B cell (primary cell): ENCODE data around the gene TNFRSF1A. TPM values are rescaled to one million over a fixed set of nuclear protein-coding genes. Genes with fewer than 3 reads are reported as not detected.

Experiments
- ATAC-seq: fragments of 200-7000 bp; cut with Tn5 transposase; one replicate; pipeline ENCODE4 v1.10.0; 2021; ENCODE audit warnings: low read depth, mild to moderate bottlenecking, moderate number of reproducible peaks, moderate library complexity
- CTCF ChIA-PET: fragments of 350-600 bp; sonication (Branson Sonifier 250); formaldehyde crosslinking; loops from one replicate; lab custom pipeline; 2021; ENCODE audit warnings: antibody characterized with exemption, inconsistent platforms; lab: Charles Lee
- POLR2A ChIA-PET: fragments of 350-600 bp; sonication (Branson Sonifier 250); formaldehyde crosslinking; loops from one replicate; lab custom pipeline; 2021; ENCODE audit warnings: antibody characterized with exemption; lab: Charles Lee
- DNase-seq: peaks from one replicate; pipeline ENCODE4 v3.0.0; 2013
- H2AFZ ChIP-seq: 2 replicates; pipeline ENCODE4 v1.6.1; 2012; ENCODE audit warnings: mild to moderate bottlenecking, low read depth, low read length; ENCODE audit not compliant: insufficient read depth, poor library complexity, severe bottlenecking
- H3K27ac ChIP-seq, 2 donors: 1 replicate in 1 of 2; 2 replicates in 1 of 2; pipeline ENCODE4 v1.5.1; 2012 to 2013; ENCODE audit warnings: low read length in 2 of 2, mild to moderate bottlenecking in 2 of 2, moderate library complexity in 1 of 2
- H3K27me3 ChIP-seq, 4 experiments: fragments of 200-600 bp in 1 of 4; sonication (generic) in 1 of 4; replicated peaks in 1 of 4; 1 replicate in 2 of 4; 2 replicates in 2 of 4; pipeline versions ENCODE4 v1.6.1 to v1.7.0; 2013 to 2016; ENCODE audit warnings: low read length in 3 of 4, mild to moderate bottlenecking in 2 of 4, mixed read lengths in 1 of 4, moderate library complexity in 1 of 4; ENCODE audit not compliant: insufficient read depth in 4 of 4, control insufficient read depth in 3 of 4; ENCODE audit errors: control extremely low read depth in 1 of 4
- H3K36me3 ChIP-seq, 2 experiments: replicated peaks in 1 of 2; 1 replicate in 1 of 2; 2 replicates in 1 of 2; pipeline versions ENCODE4 v1.6.1 to v1.7.1; 2013; ENCODE audit warnings: low read length in 1 of 2; ENCODE audit not compliant: insufficient read depth in 2 of 2, control insufficient read depth in 1 of 2; ENCODE audit errors: control extremely low read depth in 1 of 2, extremely low read depth in 1 of 2
- H3K4me1 ChIP-seq, 2 donors: fragments of 200-600 bp in 1 of 2; sonication (generic) in 1 of 2; 1 replicate in 1 of 2; 2 replicates in 1 of 2; pipeline versions ENCODE4 v1.5.1 to v1.6.1; 2013 to 2017; ENCODE audit warnings: low read length in 2 of 2; ENCODE audit not compliant: control insufficient read depth in 2 of 2, insufficient read depth in 2 of 2
- H3K4me2 ChIP-seq: replicated peaks from 2 replicates; pipeline ENCODE3; 2012; ENCODE audit warnings: mild to moderate bottlenecking, low read depth, low read length; ENCODE audit not compliant: poor library complexity, severe bottlenecking
- H3K4me3 ChIP-seq, 5 experiments: fragments of 200-600 bp in 1 of 5; sonication (generic) in 1 of 5; 1 replicate in 3 of 5; 2 replicates in 2 of 5; pipeline versions ENCODE4 v1.5.1 to v1.7.0; 2011 to 2016; ENCODE audit warnings: low read length in 4 of 5, mild to moderate bottlenecking in 4 of 5, low read depth in 2 of 5, control low read depth in 1 of 5, moderate library complexity in 1 of 5; ENCODE audit not compliant: insufficient read depth in 1 of 5; ENCODE audit errors: control extremely low read depth in 1 of 5, extremely low read depth in 1 of 5
- H3K79me2 ChIP-seq: fragments of 200-600 bp; sonication (generic); one replicate; pipeline ENCODE4 v1.6.0; 2016; ENCODE audit warnings: low read length; ENCODE audit not compliant: control insufficient read depth, insufficient read depth
- H3K9ac ChIP-seq: fragments of 200-600 bp; sonication (generic); 2 replicates; pipeline ENCODE4 v1.6.1; 2017; ENCODE audit warnings: mild to moderate bottlenecking, low read length, moderate library complexity
- H3K9me3 ChIP-seq, 3 donors: one replicate each; pipeline versions ENCODE4 v1.6.1 to v1.7.1; 2013; ENCODE audit warnings: low read length in 2 of 3; ENCODE audit not compliant: control insufficient read depth in 2 of 3, insufficient read depth in 1 of 3; ENCODE audit errors: control extremely low read depth in 1 of 3
- H4K20me1 ChIP-seq: 2 replicates; pipeline ENCODE4 v1.6.0; 2012; ENCODE audit warnings: mild to moderate bottlenecking, low read length; ENCODE audit not compliant: insufficient read depth, control insufficient read depth, poor library complexity, severe bottlenecking
- H3K27ac Mint-ChIP-seq: one replicate; pipeline ENCODE4 v1.8.0; 2021; ENCODE audit warnings: mixed read lengths
- H3K27me3 Mint-ChIP-seq: one replicate; pipeline ENCODE4 v1.8.0; 2021; ENCODE audit warnings: mixed read lengths
- H3K4me1 Mint-ChIP-seq: one replicate; pipeline ENCODE4 v1.8.0; 2021; ENCODE audit warnings: mixed read lengths
- H3K4me3 Mint-ChIP-seq: one replicate; pipeline ENCODE4 v1.8.0; 2021; ENCODE audit warnings: mixed read lengths
- H3K9me3 Mint-ChIP-seq: one replicate; pipeline ENCODE4 v1.8.0; 2022; ENCODE audit warnings: mixed read lengths; ENCODE audit not compliant: insufficient read depth
- EZH2 ChIP-seq: IDR thresholded peaks from 2 replicates; pipeline ENCODE4 v1.6.1; 2012; ENCODE audit warnings: borderline replicate concordance, low read depth, mild to moderate bottlenecking, moderate library complexity, low read length; ENCODE audit not compliant: insufficient read depth, poor library complexity, severe bottlenecking
- WGBS: methylation state at CpG from one replicate; pipeline ENCODE4 v1.1.5; 2013; ENCODE audit warnings: missing lambda C conversion rate; ENCODE audit not compliant: insufficient coverage; 5-methylcytosine and 5-hydroxymethylcytosine counted together
- intact Hi-C: fragments of 100-400 bp; cut with micrococcal nuclease; formaldehyde crosslinking; loops from one replicate; pipeline ENCODE4 v1.10.0; 2022
- polyA plus RNA-seq: library from polyadenylated mRNA; depleted of rRNA; stranded (reverse); fragments of >200 nt; gene quantifications from 2 replicates; pipeline ENCODE4 v1.2.3, GENCODE V29; 2012
- total RNA-seq, 2 donors: library from RNA; stranded (reverse); fragments of 120-200 nt in 1 of 2; gene quantifications; 1 replicate in 1 of 2; 2 replicates in 1 of 2; pipeline versions ENCODE4 v1.2.3 to v1.2.4, GENCODE V29; 2013 to 2022
- TF ChIP-seq, protein P1 (sequence below): fragments of 200-600 bp; IDR thresholded peaks from one replicate; pipeline ENCODE4 v1.8.0; 2022; ENCODE audit warnings: antibody characterized with exemption, mild to moderate bottlenecking

Gene TNFRSF1A
- total and polyA plus RNA-seq, 2 donors (not counting 1 experiment from before 2014, with no cell fraction given): 0.59 to 1.6 TPM

DNA sequence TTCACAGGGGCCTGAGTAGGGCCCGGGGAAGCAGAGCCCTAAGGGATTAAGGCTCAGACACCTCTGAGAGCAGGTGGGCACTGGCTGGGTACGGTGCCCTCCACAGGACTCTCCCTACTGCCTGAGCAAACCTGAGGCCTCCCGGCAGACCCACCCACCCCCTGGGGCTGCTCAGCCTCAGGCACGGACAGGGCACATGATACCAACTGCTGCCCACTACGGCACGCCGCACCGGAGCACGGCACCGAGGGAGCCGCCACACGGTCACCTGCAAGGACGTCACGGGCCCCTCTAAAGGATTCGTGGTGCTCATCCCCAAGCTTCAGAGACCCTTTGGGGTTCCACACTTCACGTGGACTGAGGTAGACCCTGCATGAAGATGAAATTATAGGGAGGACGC lies 49.1 kb upstream of the TNFRSF1A start:
- 93% methylated on average over 14 of the region's 17 CpGs for WGBS
- Histone ChIP-seq H3K9ac (no peak overlapping the region), H2AFZ (no peak overlapping the region), H3K27ac (no peak overlapping the region), H3K4me1 (no peaks in the 10 kb centered on the region), H3K4me2 (no peak overlapping the region), H3K36me3 (no peaks in the 10 kb centered on the region), H3K79me2 (no peaks in the 10 kb centered on the region), H4K20me1 (no peaks in the 10 kb centered on the region), H3K4me3 (no peak overlapping the region), H3K27me3 (peaks cover 0 to 14% (median 0%) of the 10 kb centered on the region in 4 experiments), H3K9me3 (peaks cover 0 to 1% (median 0%) of the 10 kb centered on the region in 3 donors)
- Mint-ChIP-seq H3K4me1 (no peaks in the 10 kb centered on the region), H3K27me3 (peaks cover 34% of the 10 kb centered on the region), H3K9me3 (no peaks in the 10 kb centered on the region), H3K27ac (no peak overlapping the region), H3K4me3 (no peak overlapping the region)
- ChIA-PET POLR2A (no interaction called here), CTCF (no interaction called here)
- intact Hi-C loops: no loop called here
- TF ChIP-seq, protein P1, sequence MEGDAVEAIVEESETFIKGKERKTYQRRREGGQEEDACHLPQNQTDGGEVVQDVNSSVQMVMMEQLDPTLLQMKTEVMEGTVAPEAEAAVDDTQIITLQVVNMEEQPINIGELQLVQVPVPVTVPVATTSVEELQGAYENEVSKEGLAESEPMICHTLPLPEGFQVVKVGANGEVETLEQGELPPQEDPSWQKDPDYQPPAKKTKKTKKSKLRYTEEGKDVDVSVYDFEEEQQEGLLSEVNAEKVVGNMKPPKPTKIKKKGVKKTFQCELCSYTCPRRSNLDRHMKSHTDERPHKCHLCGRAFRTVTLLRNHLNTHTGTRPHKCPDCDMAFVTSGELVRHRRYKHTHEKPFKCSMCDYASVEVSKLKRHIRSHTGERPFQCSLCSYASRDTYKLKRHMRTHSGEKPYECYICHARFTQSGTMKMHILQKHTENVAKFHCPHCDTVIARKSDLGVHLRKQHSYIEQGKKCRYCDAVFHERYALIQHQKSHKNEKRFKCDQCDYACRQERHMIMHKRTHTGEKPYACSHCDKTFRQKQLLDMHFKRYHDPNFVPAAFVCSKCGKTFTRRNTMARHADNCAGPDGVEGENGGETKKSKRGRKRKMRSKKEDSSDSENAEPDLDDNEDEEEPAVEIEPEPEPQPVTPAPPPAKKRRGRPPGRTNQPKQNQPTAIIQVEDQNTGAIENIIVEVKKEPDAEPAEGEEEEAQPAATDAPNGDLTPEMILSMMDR: no peak
- TF ChIP-seq EZH2: no peak
- ATAC-seq: no peak
- DNase-seq: no peak

DNA sequence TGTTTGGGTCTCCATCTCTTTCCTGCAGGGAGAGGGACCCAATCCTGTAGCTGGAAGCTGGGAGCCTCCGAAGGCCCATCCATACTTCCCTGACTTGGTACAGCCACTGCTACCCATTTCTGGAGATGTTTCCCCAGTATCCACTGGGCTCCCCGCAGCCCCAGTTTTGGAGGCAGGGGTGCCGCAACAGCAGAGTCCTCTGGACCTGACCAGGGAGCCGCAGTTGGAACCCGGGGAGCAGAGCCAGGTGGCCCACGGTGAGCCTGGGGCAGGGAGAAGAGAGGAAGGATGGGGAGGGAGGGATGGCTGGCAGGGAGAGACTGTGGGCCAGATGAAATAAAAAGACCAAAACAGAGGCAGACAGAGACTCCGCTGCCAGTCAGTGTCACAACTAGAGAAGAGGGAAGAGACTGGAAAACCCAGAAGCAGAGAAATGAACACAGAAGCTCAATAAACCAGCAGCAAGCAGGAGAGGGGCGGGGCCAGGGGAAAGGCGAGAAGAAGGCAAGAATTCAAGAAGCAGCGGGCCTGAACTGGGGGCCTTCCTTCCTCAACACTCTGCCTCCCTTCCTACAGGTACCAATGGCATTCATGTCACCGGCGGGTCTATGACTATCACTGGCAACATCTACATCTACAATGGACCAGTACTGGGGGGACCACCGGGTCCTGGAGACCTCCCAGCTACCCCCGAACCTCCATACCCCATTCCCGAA lies 48.4 kb upstream of the TNFRSF1A start:
- TF ChIP-seq EZH2: no peak
- TF ChIP-seq, protein P1: no peak
- Histone ChIP-seq H3K4me2 (no peak overlapping the region), H4K20me1 (no peaks in the 10 kb centered on the region), H3K9ac (no peak overlapping the region), H3K27me3 (peaks cover 0 to 11% (median 0%) of the 10 kb centered on the region in 4 experiments), H3K79me2 (no peaks in the 10 kb centered on the region), H3K27ac (no peak overlapping the region), H3K4me1 (no peaks in the 10 kb centered on the region), H2AFZ (no peak overlapping the region), H3K9me3 (peaks cover 0 to 1% (median 0%) of the 10 kb centered on the region in 3 donors), H3K4me3 (no peak overlapping the region), H3K36me3 (no peaks in the 10 kb centered on the region)
- DNase-seq (no peak), ATAC-seq (no peak)
- ChIA-PET CTCF (no interaction called here), POLR2A (no interaction called here)
- Mint-ChIP-seq H3K4me3 (no peak overlapping the region), H3K27ac (no peak overlapping the region), H3K9me3 (no peaks in the 10 kb centered on the region), H3K4me1 (no peaks in the 10 kb centered on the region), H3K27me3 (peaks cover 29% of the 10 kb centered on the region)
- WGBS: 89% methylated on average over 13 of the region's 15 CpGs
- intact Hi-C loops: no loop called here
